GM13976 (cell line): ENCODE results near the gene FAM222A.
A peak's percentile ranks its signal among the peaks of the same experiment; 100 is the strongest.

Source experiments
- DNase-seq: peaks from one replicate; pipeline ENCODE4 v3.0.0; 2012; ENCODE audit warnings: low spot score
- CTCF ChIP-seq: IDR thresholded peaks from 2 replicates; pipeline ENCODE4 v1.5.1; 2012; ENCODE audit warnings: borderline replicate concordance, mild to moderate bottlenecking; ENCODE audit not compliant: insufficient read depth; ENCODE audit errors: extremely low read depth, missing control alignments, control extremely low read depth
- in situ Hi-C: fragments of 300-500 bp; cut with MboI; formaldehyde crosslinking; loops from one replicate; pipeline ENCODE4 v1.12.0; 2022; ENCODE audit warnings: low sequenced_read_pairs, mixed read lengths, inconsistent platforms; ENCODE audit not compliant: unreplicated experiment

Gene FAM222A

GRCh38 chr12:109710747-109711595, 2.7 kb upstream of the FAM222A start:
- no peak for TF ChIP-seq CTCF
- DNase-seq: no peak
- in situ Hi-C loops: no loop called here

- TF ChIP-seq CTCF: no peak
- in situ Hi-C loops: no loop called here
- no peak for DNase-seq
Measured at GRCh38 chr12:109711596-109712461, 1.8 kb upstream of the FAM222A start.

GRCh38 chr12:109714141-109714912, 702 bp downstream of the FAM222A start:
- TF ChIP-seq CTCF: no peak
- DNase-seq: peak; percentile 69
- in situ Hi-C loops: no loop called here

- in situ Hi-C loops: no loop called here
- no peak for DNase-seq
- TF ChIP-seq CTCF: no peak
Measured at GRCh38 chr12:109714913-109715244, 1.3 kb downstream of the FAM222A start.

- DNase-seq: no peak
- no peak for TF ChIP-seq CTCF
- in situ Hi-C loops: no loop called here
Measured at GRCh38 chr12:109715310-109716091, 1.9 kb downstream of the FAM222A start.
